NCI-H2196 (cell line): ENCODE results near the gene SLC7A14.
"Not testable (repeated sequence)": the region's sequence is repeated elsewhere in the genome, so short reads cannot be mapped to it uniquely, and the experiment has no call there.

ENCODE experiments used
- DNase-seq: peaks from one replicate; lab custom pipeline; 2025; ENCODE audit not compliant: unreplicated experiment; lab: John Stamatoyannopoulos, UW

SLC7A14 gene

GRCh38 chr3:170594528-170594927 is 8.7 kb upstream of the SLC7A14 start:
- DNase-seq, result no peak

- no peak for DNase-seq
Measured at GRCh38 chr3:170593634-170594033, 7.8 kb upstream of the SLC7A14 start.

GRCh38 chr3:170589113-170589512 is 3.2 kb upstream of the SLC7A14 start:
- peak; percentile 17 for DNase-seq

DNA sequence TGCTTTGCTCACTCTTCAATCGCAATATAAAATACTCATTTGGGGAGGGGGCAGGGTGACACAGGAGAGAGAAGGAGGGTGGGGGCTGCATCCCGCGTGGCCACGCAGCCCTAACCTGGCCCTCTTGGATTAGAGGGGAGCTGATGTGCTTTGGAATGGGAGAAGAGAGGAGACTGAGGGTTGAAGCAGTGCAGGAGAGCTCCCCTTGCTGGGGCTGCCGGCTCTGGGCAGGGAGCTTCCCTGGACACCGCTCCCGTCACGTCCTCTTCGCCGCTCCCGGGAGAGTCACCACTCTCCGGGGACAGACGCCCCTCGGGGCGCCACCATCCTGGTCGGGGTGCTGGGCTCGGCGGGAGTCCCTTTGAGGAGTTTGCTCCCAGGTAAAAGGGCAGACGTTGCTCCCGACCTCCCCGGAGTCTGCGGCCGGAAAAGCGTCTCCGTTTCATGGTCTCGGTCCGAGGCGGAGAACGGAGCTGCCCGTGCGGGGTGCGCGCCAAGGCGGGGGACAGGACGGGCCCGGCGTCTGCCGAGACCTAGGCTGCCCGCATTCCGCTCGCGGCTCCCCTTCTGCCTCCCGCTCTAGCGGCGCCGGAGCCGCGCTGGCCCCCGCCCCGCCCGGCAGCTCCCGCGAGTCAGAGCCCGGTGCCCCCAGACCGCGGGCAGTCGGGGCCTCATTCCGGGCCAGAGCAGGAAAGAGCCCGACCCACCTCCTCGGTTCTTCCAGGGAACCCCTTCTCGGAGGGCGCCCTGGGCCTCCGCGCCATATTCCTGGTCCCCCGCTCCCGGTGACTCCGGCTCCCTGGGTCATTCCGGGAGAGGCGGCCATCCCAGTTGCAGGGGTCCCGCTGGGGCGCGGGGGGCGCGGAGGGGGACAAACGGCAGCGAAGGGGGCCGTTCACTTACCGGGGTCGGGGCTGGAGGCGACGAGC is 603 bp downstream of the SLC7A14 start:
- DNase-seq, result no peak

DNA sequence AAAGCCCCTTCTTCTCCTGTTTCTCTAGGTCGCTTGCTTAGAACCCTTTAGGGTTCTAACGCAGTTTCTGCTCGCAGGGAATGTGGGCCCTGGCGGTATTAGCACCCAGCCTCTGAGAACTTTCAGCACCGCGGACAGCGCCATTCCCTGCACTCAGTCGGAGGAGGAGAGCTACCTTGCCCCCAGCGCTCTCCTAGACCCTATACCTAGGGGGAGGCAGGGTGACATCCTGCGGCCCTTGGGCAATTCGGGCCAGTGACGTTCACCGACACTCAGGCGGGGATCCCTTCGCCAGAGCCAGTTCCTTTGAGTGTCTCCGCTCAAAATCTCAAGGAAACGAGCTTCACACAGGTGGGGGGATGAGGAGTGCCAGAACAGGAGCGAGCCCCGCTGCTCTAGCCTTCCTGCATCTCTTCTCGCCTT is 1.3 kb downstream of the SLC7A14 start:
- no peak for DNase-seq

GRCh38 chr3:170579646-170580045 is 6.2 kb downstream of the SLC7A14 start:
- no peak for DNase-seq

DNA sequence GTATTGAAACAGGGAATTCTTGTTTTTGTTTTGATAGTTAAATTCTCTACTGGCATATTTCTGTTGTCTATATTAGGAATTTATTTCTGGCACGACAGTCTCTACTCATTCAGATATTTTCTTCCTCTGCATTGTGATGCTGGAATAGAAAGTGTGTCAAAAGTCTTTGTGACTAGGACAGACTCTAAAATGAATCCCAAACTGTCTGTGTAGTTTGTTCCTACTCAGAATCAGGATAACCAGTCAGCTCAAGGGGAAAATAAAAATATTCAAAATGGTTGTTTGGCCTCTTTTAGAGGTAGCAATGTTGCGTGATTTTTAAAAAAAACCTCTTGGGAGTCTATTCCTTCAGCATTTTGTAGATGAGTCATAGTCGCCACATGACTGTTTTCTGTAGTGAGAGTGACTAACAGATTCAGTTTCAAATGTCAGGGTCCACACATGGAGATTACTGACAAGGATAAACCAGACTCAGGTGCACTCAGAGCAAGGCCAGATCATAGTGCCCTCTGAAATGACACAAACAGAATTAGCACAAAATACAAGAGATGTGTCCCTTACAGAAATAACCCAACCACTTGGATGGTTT is 13.1 kb downstream of the SLC7A14 start:
- no peak for DNase-seq

GRCh38 chr3:170567598-170567997 is 18.3 kb downstream of the SLC7A14 start:
- DNase-seq, result not testable (repeated sequence)

DNA sequence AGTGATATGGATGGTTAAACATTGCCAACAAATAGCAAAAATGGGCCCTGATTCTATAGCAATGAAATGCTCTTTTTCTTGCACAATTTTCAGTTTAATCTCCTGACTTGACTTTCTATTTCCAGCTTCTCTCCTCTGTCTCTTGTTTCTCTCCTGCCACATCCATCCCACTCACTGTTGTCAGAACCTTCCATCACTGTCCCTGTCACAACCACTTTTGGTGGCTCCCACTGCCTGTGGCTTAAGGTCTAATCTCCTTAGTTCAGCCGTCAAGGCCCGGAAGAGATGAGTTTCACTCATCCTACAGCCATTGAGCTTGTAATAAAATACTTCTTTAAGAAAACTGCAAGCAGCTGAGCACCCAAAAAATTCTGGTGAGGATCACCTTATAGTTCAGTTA is 19.5 kb downstream of the SLC7A14 start:
- no peak for DNase-seq

DNA sequence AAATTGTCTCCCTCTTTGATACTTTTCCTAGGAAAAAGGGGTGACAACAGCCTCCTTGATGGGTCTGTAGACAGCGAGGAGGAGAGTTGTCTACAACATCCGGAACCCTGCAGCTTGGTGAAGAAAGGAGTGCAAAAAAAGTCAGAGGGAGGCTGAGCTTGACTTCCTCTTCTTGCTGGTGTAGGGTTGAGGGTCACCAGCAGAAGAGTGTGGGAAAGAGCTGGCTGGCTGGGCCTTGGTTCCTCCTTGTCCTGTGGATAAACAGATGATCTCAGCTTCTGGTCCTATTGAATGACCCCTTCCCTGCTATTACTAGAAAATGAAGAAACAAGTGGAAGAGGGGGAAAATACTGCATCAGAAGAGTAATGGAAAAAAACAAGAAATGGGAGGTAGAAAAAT is 20.4 kb downstream of the SLC7A14 start:
- DNase-seq, result no peak

- no peak for DNase-seq
Measured at GRCh38 chr3:170564664-170565063, 21.2 kb downstream of the SLC7A14 start.

- DNase-seq, result no peak
Measured at GRCh38 chr3:170563712-170564423, 22.0 kb downstream of the SLC7A14 start.

GRCh38 chr3:170562080-170562479 is 23.8 kb downstream of the SLC7A14 start:
- no peak for DNase-seq

GRCh38 chr3:170560717-170561382 is 25.0 kb downstream of the SLC7A14 start:
- no peak for DNase-seq

DNA sequence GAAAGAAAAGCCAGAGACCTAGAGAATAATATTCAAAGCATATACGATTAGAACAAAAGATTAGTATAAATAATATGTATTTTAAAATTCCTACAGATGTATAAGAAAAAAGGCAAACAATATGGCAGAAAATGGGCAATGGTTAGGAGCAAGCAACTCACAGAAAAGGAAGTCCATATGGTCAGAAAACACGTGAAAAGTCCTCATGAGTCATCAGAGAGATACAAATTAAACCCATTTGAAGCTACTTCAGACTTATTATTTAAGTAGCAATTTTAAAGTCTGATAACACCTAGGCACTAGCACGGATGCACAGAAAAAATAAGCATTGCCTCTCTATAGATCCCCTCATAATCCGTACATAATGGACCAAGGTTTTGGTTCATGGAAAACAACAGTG is 25.6 kb downstream of the SLC7A14 start:
- no peak for DNase-seq

DNA sequence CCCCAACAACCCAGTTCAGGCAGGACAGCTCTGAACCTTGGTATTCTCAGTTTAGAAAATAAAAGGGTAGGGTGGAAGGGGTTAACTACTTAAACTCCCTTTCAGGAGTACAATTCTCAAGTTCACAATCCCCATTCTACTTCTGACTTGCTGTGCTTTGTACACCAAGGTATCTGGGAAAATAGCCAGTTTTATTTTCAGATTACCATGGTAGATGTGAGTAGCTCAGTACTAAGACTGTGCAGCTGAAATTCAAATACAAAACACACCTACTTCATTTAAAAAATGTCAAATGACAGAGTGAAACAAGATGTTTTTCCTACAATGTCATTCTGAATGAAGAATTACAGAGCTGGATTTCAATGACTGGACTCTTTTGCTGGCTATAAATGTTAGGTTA is 27.4 kb downstream of the SLC7A14 start:
- no peak for DNase-seq

GRCh38 chr3:170555329-170555728 is 30.5 kb downstream of the SLC7A14 start:
- DNase-seq, result no peak

GRCh38 chr3:170553788-170554757 is 31.8 kb downstream of the SLC7A14 start:
- no peak for DNase-seq

- DNase-seq, result no peak
Measured at GRCh38 chr3:170551252-170551651, 34.6 kb downstream of the SLC7A14 start.

- DNase-seq, result no peak
Measured at GRCh38 chr3:170542704-170543103, 43.2 kb downstream of the SLC7A14 start.
